Gastroesophageal sphincter (tissue), 3 donors: ENCODE data around the gene IL18R1.

Experiments used
- EP300 ChIP-seq: sonication (generic); formaldehyde crosslinking; IDR thresholded peaks from one replicate; pipeline ENCODE4 v1.6.1; 2017; ENCODE audit warnings: antibody characterized with exemption, mild to moderate bottlenecking
- POLR2A ChIP-seq, 2 donors: fragments of 450-650 bp; IDR thresholded peaks; one replicate each; pipeline ENCODE4 v1.6.1; 2017; ENCODE audit warnings: antibody characterized with exemption in 2 of 2, mild to moderate bottlenecking in 2 of 2, moderate library complexity in 1 of 2
- POLR2AphosphoS5 ChIP-seq: sonication (generic); formaldehyde crosslinking; IDR thresholded peaks from one replicate; pipeline ENCODE4 v1.6.1; 2017; ENCODE audit warnings: antibody characterized with exemption
- TF ChIP-seq, protein P1 (sequence below), 4 experiments: fragments of 200-600 bp in 2 of 4; fragments of 450-650 bp in 2 of 4; sonication (generic) in 1 of 4; IDR thresholded peaks; one replicate each; pipeline ENCODE4 v1.5.1; 2017 to 2019; ENCODE audit warnings: antibody characterized with exemption in 4 of 4, mild to moderate bottlenecking in 2 of 4, moderate library complexity in 2 of 4

DNA sequence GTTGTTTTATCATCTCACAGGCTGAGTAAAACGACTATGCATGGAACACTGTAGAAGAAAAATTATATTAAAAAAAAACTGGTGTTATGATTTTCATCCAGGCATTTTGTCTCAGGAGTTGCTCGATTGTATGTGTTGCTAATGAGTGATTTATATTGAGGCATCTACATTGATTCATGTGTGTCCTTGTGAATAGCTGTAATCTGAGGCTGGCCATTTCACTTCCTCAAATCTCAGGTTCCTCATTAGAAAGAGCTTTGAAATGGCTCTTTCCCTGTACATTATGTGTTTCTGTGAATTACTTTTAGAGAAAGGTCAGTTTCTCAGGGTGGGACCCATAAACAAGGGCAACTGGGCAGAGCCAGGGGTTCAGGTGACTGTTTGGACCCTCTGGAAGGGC is 2.3 kb downstream of the IL18R1 start:
- TF ChIP-seq, protein P1, sequence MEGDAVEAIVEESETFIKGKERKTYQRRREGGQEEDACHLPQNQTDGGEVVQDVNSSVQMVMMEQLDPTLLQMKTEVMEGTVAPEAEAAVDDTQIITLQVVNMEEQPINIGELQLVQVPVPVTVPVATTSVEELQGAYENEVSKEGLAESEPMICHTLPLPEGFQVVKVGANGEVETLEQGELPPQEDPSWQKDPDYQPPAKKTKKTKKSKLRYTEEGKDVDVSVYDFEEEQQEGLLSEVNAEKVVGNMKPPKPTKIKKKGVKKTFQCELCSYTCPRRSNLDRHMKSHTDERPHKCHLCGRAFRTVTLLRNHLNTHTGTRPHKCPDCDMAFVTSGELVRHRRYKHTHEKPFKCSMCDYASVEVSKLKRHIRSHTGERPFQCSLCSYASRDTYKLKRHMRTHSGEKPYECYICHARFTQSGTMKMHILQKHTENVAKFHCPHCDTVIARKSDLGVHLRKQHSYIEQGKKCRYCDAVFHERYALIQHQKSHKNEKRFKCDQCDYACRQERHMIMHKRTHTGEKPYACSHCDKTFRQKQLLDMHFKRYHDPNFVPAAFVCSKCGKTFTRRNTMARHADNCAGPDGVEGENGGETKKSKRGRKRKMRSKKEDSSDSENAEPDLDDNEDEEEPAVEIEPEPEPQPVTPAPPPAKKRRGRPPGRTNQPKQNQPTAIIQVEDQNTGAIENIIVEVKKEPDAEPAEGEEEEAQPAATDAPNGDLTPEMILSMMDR (IDR thresholded peaks at IDR 0.05) = no peak
- no peak for TF ChIP-seq POLR2A (IDR thresholded peaks at IDR 0.05)
- TF ChIP-seq POLR2AphosphoS5 = no peak
- TF ChIP-seq EP300 = no peak
